Measurements from ENCODE around the gene TMEM106B. TPM values are rescaled to one million over a fixed set of nuclear protein-coding genes. Genes with fewer than 3 reads are reported as not detected.

Gene TMEM106B
- total RNA-seq, 1 donor from 2014 or later: 19.4 TPM

DNA sequence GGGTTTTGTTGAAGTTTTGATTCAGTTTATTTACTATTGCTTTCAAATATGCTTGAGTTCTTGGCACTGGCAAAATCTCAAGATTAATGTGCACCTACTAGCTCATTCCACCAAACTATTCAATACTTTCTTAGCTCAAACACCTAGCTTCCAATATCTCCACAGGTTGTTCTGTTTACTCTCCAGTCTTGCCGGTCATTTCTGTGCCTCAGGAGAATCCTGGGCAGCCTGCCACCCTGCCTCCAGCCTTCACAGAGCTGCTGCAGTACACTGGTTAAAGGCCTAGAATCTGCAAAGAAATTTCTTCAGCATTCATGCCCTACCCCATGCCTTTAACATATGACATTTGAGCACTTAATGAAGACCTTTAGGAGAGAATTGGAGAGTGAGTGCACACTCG lies 4.0 kb upstream of the TMEM106B start:
- Mint-ChIP-seq H3K27ac (ENCODE audit: unreplicated experiment) (no peak overlapping the region), H3K4me1 (ENCODE audit: low read depth, unreplicated experiment) (peaks cover 1% of the 10 kb centered on the region), H3K4me3 (ENCODE audit: unreplicated experiment) (no peak overlapping the region), H3K27me3 (ENCODE audit: unreplicated experiment) (peaks cover 2% of the 10 kb centered on the region), H3K36me3 (ENCODE audit: unreplicated experiment) (peaks cover 4% of the 10 kb centered on the region), H3K9me3 (ENCODE audit: unreplicated experiment) (peaks cover 2% of the 10 kb centered on the region)
- no peak for DNase-seq
- TF ChIP-seq, protein P1, sequence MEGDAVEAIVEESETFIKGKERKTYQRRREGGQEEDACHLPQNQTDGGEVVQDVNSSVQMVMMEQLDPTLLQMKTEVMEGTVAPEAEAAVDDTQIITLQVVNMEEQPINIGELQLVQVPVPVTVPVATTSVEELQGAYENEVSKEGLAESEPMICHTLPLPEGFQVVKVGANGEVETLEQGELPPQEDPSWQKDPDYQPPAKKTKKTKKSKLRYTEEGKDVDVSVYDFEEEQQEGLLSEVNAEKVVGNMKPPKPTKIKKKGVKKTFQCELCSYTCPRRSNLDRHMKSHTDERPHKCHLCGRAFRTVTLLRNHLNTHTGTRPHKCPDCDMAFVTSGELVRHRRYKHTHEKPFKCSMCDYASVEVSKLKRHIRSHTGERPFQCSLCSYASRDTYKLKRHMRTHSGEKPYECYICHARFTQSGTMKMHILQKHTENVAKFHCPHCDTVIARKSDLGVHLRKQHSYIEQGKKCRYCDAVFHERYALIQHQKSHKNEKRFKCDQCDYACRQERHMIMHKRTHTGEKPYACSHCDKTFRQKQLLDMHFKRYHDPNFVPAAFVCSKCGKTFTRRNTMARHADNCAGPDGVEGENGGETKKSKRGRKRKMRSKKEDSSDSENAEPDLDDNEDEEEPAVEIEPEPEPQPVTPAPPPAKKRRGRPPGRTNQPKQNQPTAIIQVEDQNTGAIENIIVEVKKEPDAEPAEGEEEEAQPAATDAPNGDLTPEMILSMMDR (IDR thresholded peaks at IDR 0.05; ENCODE audit: partially characterized antibody, unreplicated experiment): no peak

DNA sequence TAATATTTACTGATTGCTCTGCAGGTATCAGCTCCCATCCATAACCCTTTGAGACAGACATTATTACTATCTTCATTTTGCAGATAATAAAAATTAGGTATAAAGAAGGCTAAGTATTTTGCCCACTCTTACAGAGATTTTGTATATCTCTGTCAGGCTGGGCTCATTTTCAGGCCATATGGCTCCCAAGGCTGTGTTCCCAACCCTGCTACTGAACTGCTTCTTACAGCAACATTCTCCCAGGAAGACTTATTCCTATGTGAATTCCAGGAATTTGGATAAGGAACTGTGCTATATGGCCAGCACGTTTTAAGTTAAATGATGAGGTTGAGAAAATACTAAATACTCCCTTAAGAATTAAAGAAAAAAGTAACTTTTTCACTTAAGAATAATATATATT lies 1.9 kb upstream of the TMEM106B start:
- no peaks in the 10 kb centered on the region for H3K36me3 Mint-ChIP-seq (ENCODE audit: unreplicated experiment)
- peaks cover 5% of the 10 kb centered on the region for H3K4me1 Mint-ChIP-seq (ENCODE audit: low read depth, unreplicated experiment)
- TF ChIP-seq, protein P1 (IDR thresholded peaks at IDR 0.05; ENCODE audit: partially characterized antibody, unreplicated experiment): no peak
- H3K9me3 Mint-ChIP-seq (ENCODE audit: unreplicated experiment): peaks cover 2% of the 10 kb centered on the region
- H3K27ac Mint-ChIP-seq (ENCODE audit: unreplicated experiment): no peak overlapping the region
- peaks cover 2% of the 10 kb centered on the region for H3K27me3 Mint-ChIP-seq (ENCODE audit: unreplicated experiment)
- DNase-seq: no peak
- no peak overlapping the region for H3K4me3 Mint-ChIP-seq (ENCODE audit: unreplicated experiment)

DNA sequence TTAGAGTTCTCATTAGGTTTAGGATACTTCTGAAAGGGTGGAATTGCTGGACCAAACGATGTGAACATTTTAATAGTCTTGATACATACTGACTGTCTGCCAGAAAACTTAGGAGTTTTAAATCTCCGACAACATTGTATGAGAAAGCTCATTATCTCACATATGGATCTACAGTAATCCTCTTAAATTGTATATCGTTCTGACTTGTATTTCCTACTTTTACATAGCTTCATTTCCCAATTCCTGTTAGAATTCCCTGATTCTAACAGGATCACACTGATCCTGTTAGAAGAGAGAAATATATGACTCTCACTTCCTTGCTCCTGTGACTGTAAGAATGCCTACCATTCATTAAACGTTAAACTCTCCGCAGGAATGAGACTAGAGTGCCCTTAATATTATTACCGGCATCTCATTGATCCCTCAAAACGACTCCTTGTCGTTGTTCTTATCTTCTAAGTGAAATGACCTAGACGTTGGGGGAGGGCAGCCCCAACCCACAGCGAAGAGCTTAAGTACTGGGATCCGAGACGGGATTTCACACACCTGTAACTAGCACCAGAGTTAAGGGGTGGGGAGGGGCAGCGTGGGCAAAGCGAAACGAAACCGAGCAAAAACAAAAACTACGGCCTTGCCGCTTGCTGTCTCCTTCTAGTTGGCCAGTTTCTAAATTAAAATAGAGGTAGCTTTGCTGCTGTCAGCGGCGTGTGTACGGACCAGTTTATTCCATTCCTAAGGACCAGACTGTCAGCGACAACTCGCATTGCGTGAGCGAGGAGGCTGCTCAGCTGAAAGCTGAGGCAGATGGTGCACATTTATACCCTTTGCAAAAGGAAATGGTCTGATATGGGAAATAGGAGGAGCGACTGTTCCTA lies 678 bp upstream of the TMEM106B start:
- no peaks in the 10 kb centered on the region for H3K36me3 Mint-ChIP-seq (ENCODE audit: unreplicated experiment)
- TF ChIP-seq, protein P1 (IDR thresholded peaks at IDR 0.05; ENCODE audit: partially characterized antibody, unreplicated experiment): no peak
- peak overlapping the region; percentile 99 for H3K4me3 Mint-ChIP-seq (ENCODE audit: unreplicated experiment)
- peaks cover 2% of the 10 kb centered on the region for H3K9me3 Mint-ChIP-seq (ENCODE audit: unreplicated experiment)
- H3K27ac Mint-ChIP-seq (ENCODE audit: unreplicated experiment): peak overlapping the region; percentile 77
- peaks cover 5% of the 10 kb centered on the region for H3K4me1 Mint-ChIP-seq (ENCODE audit: low read depth, unreplicated experiment)
- DNase-seq: no peak
- H3K27me3 Mint-ChIP-seq (ENCODE audit: unreplicated experiment): peaks cover 2% of the 10 kb centered on the region

DNA sequence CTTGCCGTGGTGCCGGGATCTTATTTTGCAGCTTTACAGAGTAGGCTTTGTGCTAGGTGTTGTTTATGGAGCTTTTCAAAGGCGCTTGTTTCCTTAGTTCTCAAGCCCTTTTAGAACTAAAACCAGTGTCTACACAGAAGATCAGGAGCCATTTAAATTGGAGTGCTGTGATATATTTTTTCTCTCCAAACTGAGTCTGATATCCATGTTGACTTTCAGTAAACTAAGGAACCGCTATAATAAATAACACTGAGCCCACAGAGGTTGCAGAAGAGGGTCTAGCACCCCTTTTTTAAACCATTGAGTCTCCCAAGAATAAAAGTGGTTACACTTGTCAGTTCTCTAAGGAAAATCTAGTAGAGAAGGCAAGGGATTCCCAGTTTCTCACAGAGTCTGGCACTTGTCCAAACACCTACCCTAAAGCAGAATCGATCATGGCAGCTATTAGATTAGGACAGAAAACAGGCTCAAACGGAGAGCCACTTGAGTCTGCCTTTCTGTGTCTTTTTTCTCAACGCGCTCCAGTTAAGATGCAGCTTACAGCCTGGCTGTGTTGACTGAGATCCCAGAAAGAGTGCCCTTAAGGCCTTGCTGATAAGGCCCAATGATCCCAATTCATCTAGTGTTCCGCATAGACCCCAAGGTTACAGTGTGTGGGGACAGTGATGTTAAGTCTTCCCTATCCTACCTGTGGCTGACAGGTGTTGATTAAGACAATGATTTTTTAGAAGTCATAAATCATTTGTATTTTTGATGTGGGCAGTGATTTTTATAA lies 804 bp downstream of the TMEM106B start:
- H3K36me3 Mint-ChIP-seq (ENCODE audit: unreplicated experiment): no peaks in the 10 kb centered on the region
- TF ChIP-seq, protein P1 (IDR thresholded peaks at IDR 0.05; ENCODE audit: partially characterized antibody, unreplicated experiment): no peak
- peaks cover 2% of the 10 kb centered on the region for H3K9me3 Mint-ChIP-seq (ENCODE audit: unreplicated experiment)
- peak overlapping the region; percentile 85 for H3K27ac Mint-ChIP-seq (ENCODE audit: unreplicated experiment)
- peaks cover 2% of the 10 kb centered on the region for H3K27me3 Mint-ChIP-seq (ENCODE audit: unreplicated experiment)
- H3K4me3 Mint-ChIP-seq (ENCODE audit: unreplicated experiment): peak overlapping the region; percentile 95
- H3K4me1 Mint-ChIP-seq (ENCODE audit: low read depth, unreplicated experiment): peaks cover 5% of the 10 kb centered on the region
- no peak for DNase-seq
